KOPT-K1 (cell line): ENCODE measurements around the gene NABP2.

Source experiments
- H3K27ac ChIP-seq: fragments of 200-600 bp; sonication (generic); 2 replicates; pipeline ENCODE4 v1.5.1; 2016; ENCODE audit warnings: antibody characterized with exemption, mild to moderate bottlenecking, low read depth, low read length; ENCODE audit not compliant: poor library complexity, severe bottlenecking
- H3K36me3 ChIP-seq: fragments of 200-600 bp; sonication (generic); 2 replicates; pipeline ENCODE4 v1.5.1; 2017; ENCODE audit warnings: antibody characterized with exemption, mild to moderate bottlenecking, low read length, moderate library complexity; ENCODE audit not compliant: insufficient read depth
- H3K9me3 ChIP-seq: fragments of 200-600 bp; sonication (generic); 2 replicates; pipeline ENCODE4 v1.5.1; 2017; ENCODE audit warnings: antibody characterized with exemption, low read length, mild to moderate bottlenecking; ENCODE audit not compliant: insufficient read depth, poor library complexity, severe bottlenecking

Gene NABP2

GRCh38 chr12:56202366-56202765 is 21.8 kb upstream of the NABP2 start:
- no peak overlapping the region for H3K27ac ChIP-seq
- H3K9me3 ChIP-seq, result no peaks in the 10 kb centered on the region

DNA sequence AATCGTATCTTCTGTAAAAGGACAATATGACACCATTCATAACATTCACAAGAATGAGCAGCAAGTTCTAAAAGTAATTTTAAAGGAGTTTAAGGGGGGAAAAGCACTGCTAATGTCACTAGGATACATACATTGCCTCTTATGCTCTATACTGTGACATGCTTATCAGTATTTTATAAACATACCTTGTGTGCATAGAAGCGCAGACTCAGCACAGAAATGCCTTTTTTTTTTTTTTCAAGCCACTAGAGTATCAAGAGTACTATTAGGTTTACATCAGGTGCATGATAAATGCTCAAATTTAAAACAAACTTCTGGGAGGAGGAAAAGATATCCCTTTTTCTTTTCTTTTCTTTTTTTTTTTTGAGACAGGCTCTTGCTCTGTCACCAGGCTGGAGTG is 21.3 kb upstream of the NABP2 start:
- Histone ChIP-seq H3K36me3 (peaks cover 36% of the 10 kb centered on the region), H3K9me3 (no peaks in the 10 kb centered on the region), H3K27ac (no peak overlapping the region)

More at GRCh38 chr12:56202366-56202765, 21.8 kb upstream of the NABP2 start:
- H3K36me3 ChIP-seq, result peaks cover 31% of the 10 kb centered on the region

DNA sequence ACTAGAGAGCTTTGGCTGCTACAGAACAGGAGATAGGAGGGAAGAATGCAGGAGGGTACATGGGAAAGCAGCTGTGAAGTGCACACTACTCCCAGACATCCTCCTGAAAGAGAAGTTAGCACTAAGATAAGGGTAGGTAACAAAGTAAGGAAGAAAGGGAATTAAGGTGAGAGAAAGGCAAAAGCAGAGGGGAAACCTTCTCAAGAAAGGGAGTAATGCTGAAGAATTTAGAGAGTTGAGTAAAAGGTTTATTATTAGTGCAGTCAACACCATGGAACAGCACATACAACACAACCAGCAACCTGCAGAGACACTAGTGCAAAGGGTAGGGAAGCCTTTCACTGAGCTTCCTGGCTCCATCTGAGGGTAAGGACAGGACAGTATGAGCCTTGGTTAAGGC is 19.9 kb upstream of the NABP2 start:
- Histone ChIP-seq H3K9me3 (no peaks in the 10 kb centered on the region), H3K36me3 (peaks cover 46% of the 10 kb centered on the region), H3K27ac (no peak overlapping the region)

- Histone ChIP-seq H3K9me3 (no peaks in the 10 kb centered on the region), H3K36me3 (peaks cover 56% of the 10 kb centered on the region), H3K27ac (no peak overlapping the region)
Measured at GRCh38 chr12:56205445-56205844, 18.7 kb upstream of the NABP2 start.

- no peaks in the 10 kb centered on the region for H3K9me3 ChIP-seq
- H3K36me3 ChIP-seq, result peaks cover 68% of the 10 kb centered on the region
- no peak overlapping the region for H3K27ac ChIP-seq
Measured at GRCh38 chr12:56206452-56207166, 17.5 kb upstream of the NABP2 start.

DNA sequence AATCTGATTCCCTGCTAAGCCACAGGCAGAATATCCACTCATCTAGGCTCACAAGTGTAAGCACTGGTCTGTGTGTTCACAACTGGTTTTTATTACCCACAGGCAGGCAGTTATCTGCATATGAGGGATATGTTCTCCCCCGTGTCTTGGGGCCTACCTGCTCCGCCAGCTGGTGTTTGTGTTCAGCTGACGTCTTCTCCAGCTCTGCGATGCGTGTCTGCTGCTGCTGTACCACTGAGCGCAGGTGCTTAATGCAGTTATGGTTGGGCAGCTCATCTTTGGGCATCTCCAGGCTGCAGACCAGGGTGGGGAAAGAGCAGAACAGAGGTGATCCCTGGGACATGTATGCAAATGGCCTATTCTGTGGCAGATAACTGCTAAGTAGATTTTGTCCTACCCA is 16.1 kb upstream of the NABP2 start:
- Histone ChIP-seq H3K9me3 (no peaks in the 10 kb centered on the region), H3K36me3 (peaks cover 82% of the 10 kb centered on the region), H3K27ac (no peak overlapping the region)

- peaks cover 88% of the 10 kb centered on the region for H3K36me3 ChIP-seq
- no peak overlapping the region for H3K27ac ChIP-seq
- no peaks in the 10 kb centered on the region for H3K9me3 ChIP-seq
Measured at GRCh38 chr12:56212361-56212760, 11.8 kb upstream of the NABP2 start.

- Histone ChIP-seq H3K27ac (no peak overlapping the region), H3K9me3 (no peaks in the 10 kb centered on the region), H3K36me3 (peaks cover 77% of the 10 kb centered on the region)
Measured at GRCh38 chr12:56213878-56214277, 10.3 kb upstream of the NABP2 start.

- H3K36me3 ChIP-seq, result peaks cover 53% of the 10 kb centered on the region
- no peak overlapping the region for H3K27ac ChIP-seq
- H3K9me3 ChIP-seq, result no peaks in the 10 kb centered on the region
Measured at GRCh38 chr12:56216461-56216860, 7.7 kb upstream of the NABP2 start.

DNA sequence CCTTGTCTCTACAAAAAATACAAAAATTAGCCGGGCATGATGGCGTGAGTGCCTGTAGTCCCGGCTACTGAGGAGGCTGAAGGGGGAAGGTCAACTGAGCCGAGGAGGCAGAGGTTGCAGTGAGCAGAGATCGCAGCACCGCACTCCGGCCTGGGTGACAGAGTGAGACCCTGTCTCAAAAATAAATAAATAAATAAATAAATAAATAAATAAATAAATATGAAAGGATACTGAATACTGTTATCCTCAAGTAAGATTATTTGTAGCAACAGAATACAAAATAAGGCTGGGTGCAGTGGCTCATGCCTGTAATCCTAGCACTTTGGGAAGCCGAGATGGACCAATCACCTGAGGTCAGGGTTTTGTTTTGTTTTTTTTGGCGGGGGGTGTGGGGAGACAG is 4.3 kb upstream of the NABP2 start:
- Histone ChIP-seq H3K9me3 (no peaks in the 10 kb centered on the region), H3K27ac (no peak overlapping the region), H3K36me3 (peaks cover 19% of the 10 kb centered on the region)

DNA sequence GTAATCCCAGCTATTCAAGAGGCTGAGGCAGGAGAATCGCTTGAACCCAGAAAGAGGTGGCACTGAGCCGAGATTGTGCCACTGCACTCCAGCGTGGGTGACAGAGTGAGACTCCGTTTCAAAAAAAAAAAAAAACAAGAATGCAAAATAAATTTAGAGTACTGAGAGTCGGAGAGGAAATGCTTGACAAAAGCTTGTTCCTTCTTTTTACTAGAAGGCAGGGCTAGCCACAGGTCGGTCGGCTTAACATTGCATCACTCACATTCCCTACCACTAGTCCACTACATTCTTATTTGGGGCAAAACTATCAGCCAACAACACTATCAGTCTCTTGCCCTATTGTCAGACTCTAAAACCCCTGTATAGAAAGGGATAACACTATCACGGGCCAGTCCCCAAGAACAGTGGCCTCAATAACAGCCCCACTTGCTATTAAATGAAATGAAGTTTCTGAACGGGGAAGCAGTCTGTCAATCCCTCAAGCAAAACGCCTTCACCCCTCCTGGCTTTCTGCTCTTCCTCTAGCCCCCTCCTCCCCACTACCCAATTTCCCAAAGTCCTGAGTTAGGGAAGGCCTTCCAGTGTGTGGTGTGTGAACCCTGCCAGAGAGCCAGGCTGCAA is 3.4 kb upstream of the NABP2 start:
- peak overlapping the region; percentile 88 for H3K27ac ChIP-seq
- peaks cover 10% of the 10 kb centered on the region for H3K36me3 ChIP-seq
- H3K9me3 ChIP-seq, result no peaks in the 10 kb centered on the region

DNA sequence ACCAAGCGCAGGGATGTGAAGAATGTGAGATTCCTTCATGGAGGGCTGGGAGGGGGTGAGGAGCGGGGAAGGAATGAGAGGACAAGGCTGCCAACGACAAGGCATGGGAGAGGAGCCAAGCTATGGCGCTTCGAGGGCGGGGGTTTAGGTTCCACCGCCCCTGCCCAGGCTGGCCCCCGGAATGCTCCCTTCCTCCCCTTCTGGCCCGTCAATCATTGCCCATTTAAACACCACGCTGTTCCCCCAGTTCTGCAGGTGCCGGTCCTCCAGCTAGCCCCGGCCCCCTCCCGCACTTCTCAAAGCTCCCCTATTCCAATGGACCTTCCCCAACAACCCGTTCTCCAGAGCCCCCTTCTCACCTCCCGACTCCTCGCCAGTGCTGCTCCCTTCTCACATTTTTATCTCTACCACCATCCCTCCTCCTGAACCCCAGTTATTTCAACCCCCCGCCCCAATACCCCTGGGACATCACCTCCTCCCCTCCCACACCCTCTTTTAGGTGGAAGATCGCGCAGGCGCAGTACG is 2.8 kb upstream of the NABP2 start:
- Histone ChIP-seq H3K9me3 (no peaks in the 10 kb centered on the region), H3K36me3 (peaks cover 8% of the 10 kb centered on the region), H3K27ac (peak overlapping the region; percentile 88)

DNA sequence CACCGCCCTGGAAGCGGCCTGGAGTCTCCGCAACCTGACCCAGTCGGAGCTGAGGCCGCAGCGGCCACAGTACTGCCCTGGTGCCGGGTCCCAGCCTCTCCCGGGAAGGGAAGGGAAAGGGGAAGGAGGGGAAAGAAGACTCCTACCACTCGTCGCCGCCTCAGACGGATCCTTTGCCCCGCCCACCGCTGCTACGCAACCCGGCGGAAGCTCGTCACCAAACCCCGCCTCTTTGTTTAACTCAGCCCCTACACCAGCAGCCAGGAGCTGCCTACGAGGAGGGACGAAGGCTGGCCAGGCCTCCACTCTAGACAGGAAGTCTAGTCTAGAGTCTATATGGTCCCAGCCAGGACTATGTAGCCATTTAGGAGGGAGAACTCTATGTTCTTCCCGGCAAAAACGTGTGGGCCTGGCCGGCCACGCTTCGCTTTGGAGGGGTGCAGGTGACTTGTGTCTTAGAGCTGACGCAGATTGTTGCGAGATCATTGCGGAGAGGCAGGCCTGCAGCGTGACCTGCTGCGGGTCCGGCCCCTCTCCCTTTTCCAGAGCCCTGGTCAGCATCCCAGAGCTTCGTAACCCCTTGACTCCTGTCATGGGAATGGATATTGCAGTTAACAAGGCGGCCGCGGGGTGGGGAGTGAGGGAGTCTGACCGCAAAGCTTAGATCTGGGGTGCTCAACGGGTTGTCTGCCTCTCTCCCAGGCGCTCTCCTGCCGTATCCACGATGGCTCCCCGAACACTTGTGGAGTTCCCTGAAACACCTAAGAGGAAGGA is 2.2 kb upstream of the NABP2 start, which contains the start of gene RNF41:
RNF41 (minus strand) TSS at position 166 of the 774 bp plus-strand sequence. CDS start 7,875 bp downstream, outside the sequence.
- peak within 1 kb of the TSS; percentile 88 for H3K27ac ChIP-seq
- no peaks in the 10 kb centered on the region for H3K9me3 ChIP-seq
- peaks cover 5% of the 10 kb centered on the region; the same call in 1 of the 2 replicates for H3K36me3 ChIP-seq

DNA sequence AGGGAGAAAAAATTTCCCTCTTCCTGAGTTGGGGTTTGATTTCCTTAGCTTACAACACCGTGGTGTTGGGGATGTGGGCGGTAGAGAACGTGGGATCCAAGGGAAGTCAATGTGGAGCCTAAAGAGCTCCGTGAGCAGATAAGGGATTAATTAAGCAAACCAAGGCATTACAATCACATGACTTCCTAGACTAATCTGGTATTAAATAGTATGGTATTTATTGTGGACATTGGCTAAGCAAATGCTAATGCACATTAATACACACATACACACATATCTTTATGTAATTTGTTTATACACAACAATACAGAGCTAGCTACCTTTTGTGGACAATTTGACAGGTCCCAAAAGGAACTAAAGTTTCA is 1.6 kb upstream of the NABP2 start:
- peaks cover 5% of the 10 kb centered on the region; the same call in 1 of the 2 replicates for H3K36me3 ChIP-seq
- H3K9me3 ChIP-seq, result no peaks in the 10 kb centered on the region
- peak overlapping the region; percentile 88 for H3K27ac ChIP-seq

- Histone ChIP-seq H3K36me3 (peaks cover 5% of the 10 kb centered on the region; the same call in 1 of the 2 replicates), H3K27ac (peak overlapping the region; percentile 65), H3K9me3 (no peaks in the 10 kb centered on the region)
Measured at GRCh38 chr12:56223571-56224101, 506 bp upstream of the NABP2 start.
